Activated CD8-positive, alpha-beta T cell treated with anti-CD3 and anti-CD28 coated beads for 36 hours (primary cell): Measurements from ENCODE around the gene CALN1. TPM values are rescaled to one million over a fixed set of nuclear protein-coding genes. Genes with fewer than 3 reads are reported as not detected.

Source experiments
- ATAC-seq: fragments of 200-7000 bp; cut with Tn5 transposase; one replicate; pipeline ENCODE4 v1.10.0; 2021; ENCODE audit warnings: mild to moderate bottlenecking, moderate library complexity
- CTCF ChIA-PET: fragments of 350-600 bp; sonication (Branson Sonifier 250); formaldehyde crosslinking; loops from one replicate; lab custom pipeline; 2021; ENCODE audit warnings: antibody characterized with exemption; lab: Charles Lee
- POLR2A ChIA-PET: fragments of 350-600 bp; sonication (Branson Sonifier 250); formaldehyde crosslinking; loops from one replicate; lab custom pipeline; 2021; ENCODE audit warnings: antibody characterized with exemption; lab: Charles Lee
- DNase-seq: peaks from one replicate; pipeline ENCODE4 v3.0.0-alpha.2; 2020
- H3K27ac Mint-ChIP-seq: one replicate; pipeline ENCODE4 v1.8.0; 2021; ENCODE audit warnings: mild to moderate bottlenecking, mixed read lengths
- H3K27me3 Mint-ChIP-seq: one replicate; pipeline ENCODE4 v1.8.0; 2021; ENCODE audit warnings: mixed read lengths
- H3K36me3 Mint-ChIP-seq: one replicate; pipeline ENCODE4 v1.8.0; 2021; ENCODE audit warnings: low read depth, mixed read lengths
- H3K4me1 Mint-ChIP-seq: one replicate; pipeline ENCODE4 v1.8.0; 2021; ENCODE audit warnings: low read depth, mixed read lengths
- H3K4me3 Mint-ChIP-seq: one replicate; pipeline ENCODE4 v1.8.0; 2021; ENCODE audit warnings: mild to moderate bottlenecking, moderate library complexity, mixed read lengths
- H3K9me3 Mint-ChIP-seq: one replicate; pipeline ENCODE4 v1.8.0; 2021; ENCODE audit warnings: mixed read lengths
- intact Hi-C: fragments of 100-400 bp; cut with micrococcal nuclease; formaldehyde crosslinking; loops from one replicate; pipeline ENCODE4 v1.10.0; 2022
- total RNA-seq, 2 experiments: library from RNA; stranded (reverse); gene quantifications; one replicate each; pipeline ENCODE4 v1.2.3, GENCODE V29; 2021
- TF ChIP-seq, protein P1 (sequence below): fragments of 200-600 bp; IDR thresholded peaks from one replicate; pipeline ENCODE4 v1.8.0; 2022; ENCODE audit warnings: antibody characterized with exemption, mild to moderate bottlenecking

The CALN1 gene
- total RNA-seq, 2 experiments from 2014 or later: 0.02 to 0.16 TPM

DNA sequence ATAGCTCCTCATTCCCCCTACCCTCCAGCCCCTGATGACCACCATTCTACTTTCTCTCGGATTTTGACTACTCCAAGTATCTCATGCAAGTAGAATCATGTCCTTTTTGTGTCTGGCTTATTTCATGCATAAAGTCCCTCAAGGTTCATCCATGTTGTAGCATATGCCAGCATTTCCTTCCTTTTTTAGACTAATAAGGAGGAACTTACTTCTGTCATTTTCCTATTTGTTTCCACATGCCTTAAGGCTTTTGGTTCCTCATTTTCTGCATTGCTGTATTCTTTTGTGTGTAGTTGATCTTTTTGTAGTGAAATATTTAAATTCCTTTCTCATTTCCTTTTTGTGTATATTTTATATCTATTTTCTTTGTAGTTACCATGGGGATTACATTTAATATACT lies 376.9 kb downstream of the CALN1 start:
- CTCF ChIA-PET: no interaction called here
- Mint-ChIP-seq H3K4me1 (no peaks in the 10 kb centered on the region), H3K36me3 (no peaks in the 10 kb centered on the region), H3K27ac (no peak overlapping the region), H3K9me3 (peaks cover 4% of the 10 kb centered on the region), H3K27me3 (no peaks in the 10 kb centered on the region), H3K4me3 (no peak overlapping the region)
- ATAC-seq (no peak), DNase-seq (no peak)
- POLR2A ChIA-PET: no interaction called here
- TF ChIP-seq, protein P1, sequence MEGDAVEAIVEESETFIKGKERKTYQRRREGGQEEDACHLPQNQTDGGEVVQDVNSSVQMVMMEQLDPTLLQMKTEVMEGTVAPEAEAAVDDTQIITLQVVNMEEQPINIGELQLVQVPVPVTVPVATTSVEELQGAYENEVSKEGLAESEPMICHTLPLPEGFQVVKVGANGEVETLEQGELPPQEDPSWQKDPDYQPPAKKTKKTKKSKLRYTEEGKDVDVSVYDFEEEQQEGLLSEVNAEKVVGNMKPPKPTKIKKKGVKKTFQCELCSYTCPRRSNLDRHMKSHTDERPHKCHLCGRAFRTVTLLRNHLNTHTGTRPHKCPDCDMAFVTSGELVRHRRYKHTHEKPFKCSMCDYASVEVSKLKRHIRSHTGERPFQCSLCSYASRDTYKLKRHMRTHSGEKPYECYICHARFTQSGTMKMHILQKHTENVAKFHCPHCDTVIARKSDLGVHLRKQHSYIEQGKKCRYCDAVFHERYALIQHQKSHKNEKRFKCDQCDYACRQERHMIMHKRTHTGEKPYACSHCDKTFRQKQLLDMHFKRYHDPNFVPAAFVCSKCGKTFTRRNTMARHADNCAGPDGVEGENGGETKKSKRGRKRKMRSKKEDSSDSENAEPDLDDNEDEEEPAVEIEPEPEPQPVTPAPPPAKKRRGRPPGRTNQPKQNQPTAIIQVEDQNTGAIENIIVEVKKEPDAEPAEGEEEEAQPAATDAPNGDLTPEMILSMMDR: no peak
- intact Hi-C loops: no loop called here

DNA sequence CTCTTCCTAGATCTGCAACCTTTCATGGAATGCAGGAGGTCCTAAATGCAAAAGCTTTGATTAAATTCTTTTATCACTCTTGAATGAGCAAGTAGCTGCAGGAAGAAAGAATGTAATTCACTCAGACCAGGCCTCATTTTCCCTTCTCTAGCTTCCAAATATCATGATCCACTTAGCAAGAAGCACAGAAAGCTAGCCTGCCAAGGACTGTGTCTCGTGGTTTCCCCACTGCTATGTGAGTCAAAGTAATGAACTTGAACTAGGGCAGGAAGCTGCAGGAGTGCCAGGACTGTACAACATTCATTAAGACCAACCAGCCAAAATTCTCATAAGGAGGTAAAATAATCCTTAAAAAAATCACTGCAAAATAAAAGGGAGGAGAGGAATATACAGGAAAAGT lies 379.2 kb downstream of the CALN1 start:
- ATAC-seq (no peak), DNase-seq (no peak)
- Mint-ChIP-seq H3K4me3 (no peak overlapping the region), H3K27ac (no peak overlapping the region), H3K27me3 (no peaks in the 10 kb centered on the region), H3K9me3 (peaks cover 4% of the 10 kb centered on the region), H3K36me3 (no peaks in the 10 kb centered on the region), H3K4me1 (no peaks in the 10 kb centered on the region)
- POLR2A ChIA-PET: no interaction called here
- intact Hi-C loops: no loop called here
- CTCF ChIA-PET: no interaction called here
- TF ChIP-seq, protein P1: no peak

DNA sequence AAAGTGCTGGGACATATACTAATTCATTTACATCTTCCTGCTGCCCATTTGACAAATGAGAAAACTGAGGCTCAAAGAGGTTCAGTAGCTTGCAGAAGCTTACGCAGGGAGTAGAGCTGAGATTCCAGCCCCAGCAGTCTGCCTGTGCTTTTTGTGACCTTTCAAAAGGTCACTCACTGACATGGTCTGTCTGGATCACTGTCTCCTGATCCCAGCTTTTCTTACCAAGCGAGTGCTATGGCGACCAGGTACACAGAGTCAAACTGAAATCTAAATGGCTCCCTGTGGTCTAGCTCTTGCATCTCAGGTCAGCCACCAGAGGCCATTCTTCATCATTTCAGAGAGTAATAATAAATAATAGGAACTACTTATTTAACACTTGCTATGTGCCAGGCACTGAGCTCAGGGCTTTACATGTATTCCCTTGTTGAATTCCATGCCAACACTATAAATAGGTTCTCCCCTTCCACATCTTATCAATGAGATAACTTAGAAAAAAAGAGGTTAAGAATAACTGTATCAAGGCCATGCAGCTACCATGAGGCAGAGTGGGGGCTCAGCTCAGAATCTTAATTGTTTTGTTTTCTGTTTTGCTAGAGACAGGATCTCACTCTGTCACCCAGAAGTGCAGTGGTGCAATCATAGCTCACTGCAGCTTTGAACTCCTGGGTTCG lies 381.0 kb downstream of the CALN1 start:
- peaks cover 6% of the 10 kb centered on the region for H3K9me3 Mint-ChIP-seq
- POLR2A ChIA-PET: interaction anchor here (0.9 kb wide), 1 partner anchor 30 kb away, joined by 3 read pairs; no protein-coding TSS in a partner anchor
- H3K4me1 Mint-ChIP-seq: no peaks in the 10 kb centered on the region
- no peaks in the 10 kb centered on the region for H3K27me3 Mint-ChIP-seq
- TF ChIP-seq, protein P1: no peak
- H3K27ac Mint-ChIP-seq: no peak overlapping the region
- CTCF ChIA-PET: no interaction called here
- H3K4me3 Mint-ChIP-seq: no peak overlapping the region
- DNase-seq: no peak
- ATAC-seq: no peak
- no peaks in the 10 kb centered on the region for H3K36me3 Mint-ChIP-seq
- intact Hi-C loops: no loop called here

DNA sequence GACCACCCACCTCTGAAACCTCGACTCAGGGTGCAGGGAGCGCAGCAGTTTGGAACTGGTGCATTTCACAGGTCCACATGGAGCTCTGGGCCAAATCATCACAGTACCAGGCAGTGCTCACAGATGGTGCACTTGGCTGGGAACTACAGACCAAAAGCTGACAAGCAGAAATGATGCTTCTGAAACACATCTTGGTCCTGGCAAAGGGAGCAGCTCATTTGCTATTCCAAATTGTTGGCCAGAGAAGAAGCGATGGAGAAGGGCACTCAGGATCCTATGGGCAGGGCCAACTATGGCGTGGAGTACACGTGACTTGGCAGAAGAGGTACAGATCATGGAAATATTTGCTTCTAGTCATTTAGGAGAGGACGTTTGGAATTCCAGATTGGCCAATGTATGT lies 383.9 kb downstream of the CALN1 start:
- intact Hi-C loops: no loop called here
- ChIA-PET POLR2A (no interaction called here), CTCF (interaction anchor here (0.7 kb wide), 1 partner anchor 80 kb away, joined by 3 read pairs; no protein-coding TSS in a partner anchor)
- Mint-ChIP-seq H3K36me3 (no peaks in the 10 kb centered on the region), H3K27me3 (no peaks in the 10 kb centered on the region), H3K9me3 (peaks cover 7% of the 10 kb centered on the region), H3K27ac (no peak overlapping the region), H3K4me3 (no peak overlapping the region), H3K4me1 (no peaks in the 10 kb centered on the region)
- DNase-seq: no peak
- no peak for ATAC-seq
- TF ChIP-seq, protein P1: no peak

DNA sequence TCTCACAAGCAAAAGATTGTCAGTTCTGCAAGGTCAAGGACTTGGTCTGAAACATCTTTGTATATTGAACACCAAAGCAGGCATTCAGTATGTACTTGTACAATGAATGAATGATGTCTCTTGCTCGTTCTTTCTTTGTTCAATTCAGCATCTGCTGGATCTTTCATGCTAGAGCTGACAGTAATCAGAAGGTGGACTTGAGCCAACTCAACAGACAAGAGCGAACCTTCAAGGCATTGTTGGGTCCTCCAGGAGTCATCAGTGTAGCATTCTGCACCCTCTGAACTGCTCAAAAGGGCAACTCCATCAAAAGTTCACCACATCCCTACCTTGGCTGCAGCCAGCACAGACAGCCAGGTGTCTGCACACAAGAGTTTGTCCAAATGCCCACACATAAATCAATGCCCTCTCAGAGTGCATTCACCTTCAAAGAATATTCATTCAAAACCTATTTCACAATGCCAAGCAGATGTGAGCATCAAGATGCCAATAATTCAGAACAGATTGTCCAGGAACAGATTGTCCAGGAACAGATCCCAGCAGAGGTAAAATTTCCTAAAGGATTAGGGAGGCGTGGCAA lies 386.7 kb downstream of the CALN1 start:
- no peaks in the 10 kb centered on the region for H3K36me3 Mint-ChIP-seq
- ChIA-PET CTCF (no interaction called here), POLR2A (no interaction called here)
- DNase-seq (no peak), ATAC-seq (no peak)
- no peaks in the 10 kb centered on the region for H3K4me1 Mint-ChIP-seq
- H3K27ac Mint-ChIP-seq: no peak overlapping the region
- peaks cover 4% of the 10 kb centered on the region for H3K9me3 Mint-ChIP-seq
- intact Hi-C loops: no loop called here
- TF ChIP-seq, protein P1: no peak
- no peaks in the 10 kb centered on the region for H3K27me3 Mint-ChIP-seq
- no peak overlapping the region for H3K4me3 Mint-ChIP-seq
